DND-41 (cell line): ENCODE results near the gene ATG101.

ENCODE experiments used
- EZH2 ChIP-seq: IDR thresholded peaks from 3 replicates; pipeline ENCODE4 v1.6.1; 2012; ENCODE audit warnings: borderline replicate concordance, low read depth, mild to moderate bottlenecking, moderate library complexity, low read length, inconsistent platforms; ENCODE audit not compliant: severe bottlenecking
- TF ChIP-seq, protein P1 (sequence below): IDR thresholded peaks from 2 replicates; pipeline ENCODE4 v1.5.1; 2012; ENCODE audit warnings: borderline replicate concordance, low read length, moderate library complexity, mild to moderate bottlenecking; ENCODE audit not compliant: poor library complexity, severe bottlenecking; ENCODE audit errors: extremely low read depth

DNA sequence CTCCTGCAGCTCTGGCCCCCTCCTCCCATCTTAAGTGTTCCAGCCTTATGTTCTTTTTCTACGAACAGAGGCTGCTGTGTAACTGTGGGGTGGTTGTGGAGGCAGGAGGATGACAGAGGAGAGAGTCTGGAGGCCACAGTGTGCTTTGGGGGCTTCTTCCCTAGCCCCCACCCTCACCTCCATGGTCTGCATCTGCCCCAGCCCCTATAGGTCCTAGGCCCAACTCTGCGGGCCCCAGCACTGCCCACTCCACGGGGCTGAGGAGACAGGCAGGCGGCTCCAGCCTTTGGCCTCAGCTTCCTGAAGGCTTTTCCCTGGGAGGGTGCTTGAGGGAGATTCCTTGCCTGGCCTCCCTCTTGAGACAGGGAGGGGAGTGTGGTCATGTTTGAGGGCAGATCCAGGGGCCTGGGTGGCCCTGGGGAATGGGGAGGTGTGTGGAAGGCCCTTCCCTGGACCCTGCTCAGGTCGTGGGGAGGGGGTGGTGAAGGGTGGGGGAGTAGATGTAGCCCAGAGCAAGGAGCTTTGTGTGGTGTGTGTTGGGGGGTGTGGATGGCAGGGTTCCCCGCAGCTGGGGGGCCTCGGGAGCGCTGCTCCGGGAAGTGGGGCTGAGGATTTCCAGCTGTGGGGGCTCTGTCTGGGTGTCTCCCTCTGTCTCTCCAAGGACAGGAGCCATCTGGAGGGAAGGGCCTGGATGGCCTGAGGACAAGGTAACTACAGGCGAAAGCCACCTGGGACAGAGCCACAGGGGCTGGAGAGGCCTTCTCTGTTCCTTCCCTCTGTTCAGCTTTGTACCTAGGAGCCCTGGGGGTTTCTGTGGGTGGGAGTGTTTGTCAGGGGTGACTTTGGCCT, 10.8 kb downstream of the ATG101 start:
- TF ChIP-seq, protein P1, sequence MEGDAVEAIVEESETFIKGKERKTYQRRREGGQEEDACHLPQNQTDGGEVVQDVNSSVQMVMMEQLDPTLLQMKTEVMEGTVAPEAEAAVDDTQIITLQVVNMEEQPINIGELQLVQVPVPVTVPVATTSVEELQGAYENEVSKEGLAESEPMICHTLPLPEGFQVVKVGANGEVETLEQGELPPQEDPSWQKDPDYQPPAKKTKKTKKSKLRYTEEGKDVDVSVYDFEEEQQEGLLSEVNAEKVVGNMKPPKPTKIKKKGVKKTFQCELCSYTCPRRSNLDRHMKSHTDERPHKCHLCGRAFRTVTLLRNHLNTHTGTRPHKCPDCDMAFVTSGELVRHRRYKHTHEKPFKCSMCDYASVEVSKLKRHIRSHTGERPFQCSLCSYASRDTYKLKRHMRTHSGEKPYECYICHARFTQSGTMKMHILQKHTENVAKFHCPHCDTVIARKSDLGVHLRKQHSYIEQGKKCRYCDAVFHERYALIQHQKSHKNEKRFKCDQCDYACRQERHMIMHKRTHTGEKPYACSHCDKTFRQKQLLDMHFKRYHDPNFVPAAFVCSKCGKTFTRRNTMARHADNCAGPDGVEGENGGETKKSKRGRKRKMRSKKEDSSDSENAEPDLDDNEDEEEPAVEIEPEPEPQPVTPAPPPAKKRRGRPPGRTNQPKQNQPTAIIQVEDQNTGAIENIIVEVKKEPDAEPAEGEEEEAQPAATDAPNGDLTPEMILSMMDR = no peak
- no peak for TF ChIP-seq EZH2
